NCI-H2196 treated with DMSO at 0.1 percent for 48 hours (cell line): Measurements from ENCODE around the gene ZFP57.
"Not testable (repeated sequence)": the region's sequence is repeated elsewhere in the genome, so short reads cannot be mapped to it uniquely, and the experiment has no call there.

ENCODE experiments used
- DNase-seq: peaks from one replicate; lab custom pipeline; 2025; ENCODE audit not compliant: unreplicated experiment; lab: John Stamatoyannopoulos, UW

ZFP57 gene

GRCh38 chr6:29696147-29697125, 15.5 kb upstream of the ZFP57 start:
- DNase-seq: no peak

GRCh38 chr6:29694637-29695036, 13.7 kb upstream of the ZFP57 start:
- DNase-seq: no peak

GRCh38 chr6:29685718-29686326, 4.9 kb upstream of the ZFP57 start:
- no peak for DNase-seq

- DNase-seq: no peak
These were observed 859 bp upstream of the ZFP57 start for GRCh38 chr6:29681811-29682210.

GRCh38 chr6:29680416-29680815, 536 bp downstream of the ZFP57 start:
- no peak for DNase-seq

GRCh38 chr6:29679962-29680361, 990 bp downstream of the ZFP57 start:
- DNase-seq: no peak

GRCh38 chr6:29678114-29678513, 2.8 kb downstream of the ZFP57 start:
- no peak for DNase-seq

GRCh38 chr6:29676981-29677601, 3.9 kb downstream of the ZFP57 start:
- peak; percentile 56 for DNase-seq

- DNase-seq: no peak
These were observed 5.4 kb downstream of the ZFP57 start for GRCh38 chr6:29675561-29675960.

GRCh38 chr6:29674008-29674407, 6.9 kb downstream of the ZFP57 start:
- no peak for DNase-seq

GRCh38 chr6:29673161-29673560, 7.8 kb downstream of the ZFP57 start:
- no peak for DNase-seq

GRCh38 chr6:29672116-29672515, 8.8 kb downstream of the ZFP57 start:
- DNase-seq: not testable (repeated sequence)

GRCh38 chr6:29671026-29671425, 9.9 kb downstream of the ZFP57 start:
- no peak for DNase-seq

- DNase-seq: no peak
These were observed 13.8 kb downstream of the ZFP57 start for GRCh38 chr6:29667158-29667557.

- no peak for DNase-seq
These were observed 14.2 kb downstream of the ZFP57 start for GRCh38 chr6:29666826-29667130.

GRCh38 chr6:29665942-29666825, 14.8 kb downstream of the ZFP57 start:
- no peak for DNase-seq

GRCh38 chr6:29663300-29664042, 17.5 kb downstream of the ZFP57 start:
- DNase-seq: no peak

- DNase-seq: not testable (repeated sequence)
These were observed 19.3 kb downstream of the ZFP57 start for GRCh38 chr6:29661502-29662141.

GRCh38 chr6:29661071-29661470, 19.9 kb downstream of the ZFP57 start:
- no peak for DNase-seq

- DNase-seq: no peak
These were observed 24.2 kb downstream of the ZFP57 start, which contains the start of gene MOG for GRCh38 chr6:29656798-29657197. Gene MOG (plus strand): TSS chr6:29657092. CDS start chr6:29657210, 118 bp downstream.
